ENCODE results near the gene CEP131. TPM values are rescaled to one million over a fixed set of nuclear protein-coding genes. Genes with fewer than 3 reads are reported as not detected.

Gene CEP131
- total and polyA plus RNA-seq, 2 of the 4 experiments (the other 2 are of a cell fraction) = 4.8 to 9.6 TPM

DNA sequence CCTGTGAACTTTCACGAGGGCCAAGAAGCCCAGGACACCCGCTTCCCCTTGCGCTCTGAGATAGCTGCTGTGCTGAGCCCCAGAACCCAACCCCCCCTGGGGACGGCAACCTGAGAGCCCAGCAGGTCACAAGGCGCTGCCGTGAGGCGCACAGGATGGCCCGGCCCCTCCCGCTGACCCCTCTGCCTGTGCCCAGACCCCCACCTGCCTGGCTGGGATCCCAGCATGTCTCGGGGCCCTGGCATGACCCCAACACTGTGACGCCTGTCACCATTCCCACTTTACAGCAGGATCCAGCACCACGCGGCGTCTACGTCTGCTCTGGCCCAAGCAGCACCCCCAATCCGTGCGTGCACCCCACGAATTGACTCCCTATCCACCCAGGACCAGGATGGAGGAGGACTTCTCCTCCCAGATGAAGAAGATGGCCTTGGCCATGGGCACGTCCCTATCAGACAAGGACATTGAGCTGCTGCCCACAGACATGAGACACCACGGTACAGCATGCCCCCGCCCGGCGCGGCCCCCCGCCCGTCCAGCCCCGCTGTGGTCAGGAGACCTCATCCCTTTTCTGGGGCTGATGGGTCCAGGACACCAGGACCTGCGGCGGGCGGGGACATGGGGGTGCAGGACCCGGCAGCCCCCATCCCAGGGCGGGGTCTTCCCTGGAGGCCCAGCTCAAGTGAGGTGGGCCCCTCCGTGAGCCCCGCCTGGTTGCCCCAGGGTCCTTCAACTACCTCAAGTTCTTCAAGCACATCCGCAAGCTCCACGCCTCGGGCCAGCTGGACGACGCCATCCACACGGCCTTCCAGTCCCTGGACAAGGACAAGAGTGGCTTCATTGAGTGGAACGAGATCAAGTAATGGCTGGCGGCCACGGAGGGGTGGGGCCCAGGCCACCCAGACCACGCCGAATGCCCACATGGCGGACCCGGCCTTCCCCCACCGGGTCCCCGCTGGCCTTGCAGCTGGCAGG is 41.6 kb downstream of the CEP131 start:
- H3K56ac ChIP-seq (ENCODE audit: extremely low read depth, insufficient read depth, low read length) = no peak overlapping the region
- ChIA-PET CTCF (no interaction called here), POLR2A (ENCODE audit: unreplicated experiment) (no interaction called here)
- TF ChIP-seq POLR2A (IDR thresholded peaks at IDR 0.05; ENCODE audit: low read depth, low read length) = no peak
- no peak for TF ChIP-seq CTCF (conservative IDR thresholded peaks at IDR 0.05; ENCODE audit: low read depth, low read length)
- TF ChIP-seq RCOR1 (IDR thresholded peaks at IDR 0.05; ENCODE audit: insufficient replicate concordance, low read length) = no peak
- TF ChIP-seq SMC3 (IDR thresholded peaks at IDR 0.05; ENCODE audit: low read depth, low read length) = no peak
- TF ChIP-seq ELK1 (IDR thresholded peaks at IDR 0.05; ENCODE audit: borderline replicate concordance, low read depth, low read length) = no peak
- no peak for TF ChIP-seq RAD21 (IDR thresholded peaks at IDR 0.05; ENCODE audit: low read length)
- TF ChIP-seq CEBPB (IDR thresholded peaks at IDR 0.05; ENCODE audit: low read depth, low read length) = no peak
- no peaks in the 10 kb centered on the region for H3K4me1 ChIP-seq (ENCODE audit: control insufficient read depth, insufficient read depth, low read length)
- H2BK5ac ChIP-seq (ENCODE audit: low read depth, low read length, poor library complexity, severe bottlenecking) = no peak overlapping the region
- BruUV-seq (replicated peaks) = no TSS peak
- H2BK120ac ChIP-seq (ENCODE audit: low read depth, low read length) = no peak overlapping the region
- no peak overlapping the region for H4K91ac ChIP-seq (ENCODE audit: insufficient read depth, low read depth, low read length)
- H3K18ac ChIP-seq (ENCODE audit: low read depth, low read length) = no peak overlapping the region
- peaks cover 6% of the 10 kb centered on the region; the same call in 1 of the 2 replicates for H3K27me3 ChIP-seq (ENCODE audit: control insufficient read depth, insufficient read depth, low read length)
- no peaks in the 10 kb centered on the region for H3K9me3 ChIP-seq (ENCODE audit: control insufficient read depth, insufficient read depth, low read length)
- H2BK20ac ChIP-seq (ENCODE audit: low read depth, low read length) = no peak overlapping the region
- H3K36me3 ChIP-seq (ENCODE audit: control insufficient read depth, insufficient read depth, low read length) = no peaks in the 10 kb centered on the region
- H3K14ac ChIP-seq (replicated peaks; ENCODE audit: low read depth, low read length) = no peak overlapping the region
- ATAC-seq (ENCODE audit: low read depth) = no peak
- H2BK15ac ChIP-seq (ENCODE audit: low read depth, low read length) = no peak overlapping the region
- H3K9me1 ChIP-seq (ENCODE audit: insufficient read depth, low read length) = no peaks in the 10 kb centered on the region
- no peak overlapping the region for H3K23ac ChIP-seq (ENCODE audit: low read depth, low read length)
- H3K79me1 ChIP-seq (ENCODE audit: low read depth in 1 of 2, low read length in 2 of 2) = no peaks in the 10 kb centered on the region
- H4K20me1 ChIP-seq (ENCODE audit: insufficient read depth, low read length) = no peaks in the 10 kb centered on the region
- no peak overlapping the region for H2AFZ ChIP-seq (replicated peaks; ENCODE audit: low read length, poor library complexity)
- no peak overlapping the region for H3K27ac ChIP-seq (ENCODE audit: insufficient read depth, low read length)
- H2AK9ac ChIP-seq (replicated peaks; ENCODE audit: low read depth, low read length, poor library complexity) = no peak overlapping the region
- H4K8ac ChIP-seq (ENCODE audit: low read depth in 2 of 2, low read length in 2 of 2) = no peak overlapping the region
- no peak for DNase-seq
- H3K4ac ChIP-seq (ENCODE audit: low read depth, low read length) = no peak overlapping the region
- H2AK5ac ChIP-seq (ENCODE audit: low read depth, low read length) = no peak overlapping the region
- intact Hi-C loops (cut with micrococcal nuclease) (no loop called here), in situ Hi-C loops (cut with MboI; ENCODE audit: low sequenced_read_pairs) (no loop called here), dilution Hi-C loops (cut with HindIII; ENCODE audit: low sequenced_read_pairs, unreplicated experiment) (no loop called here)
- H3K4me2 ChIP-seq (ENCODE audit: low read depth, low read length) = no peak overlapping the region
- no peak overlapping the region for H3K4me3 ChIP-seq (ENCODE audit: insufficient read depth, low read depth, low read length)
- no peak overlapping the region for H3K9ac ChIP-seq (ENCODE audit: low read depth, low read length)
- WGBS, 2 experiments (ENCODE audit: extremely low coverage in 2 of 2, insufficient read length in 1 of 2) = 91% methylated on average over 21 of the region's 49 CpGs; no CpG with 5 or more reads in 1 of the 2 experiments
- no peak overlapping the region for H4K5ac ChIP-seq (ENCODE audit: low read depth, low read length)

All from IMR-90 (cell line).